ENCODE results near the gene SLIT3. TPM values are rescaled to one million over a fixed set of nuclear protein-coding genes. Genes with fewer than 3 reads are reported as not detected.

SLIT3 gene
- total RNA-seq, 1 experiment from 2014 or later, result not detected

- no peaks in the 10 kb centered on the region for H4K20me1 ChIP-seq (ENCODE audit: insufficient read depth, low read depth, low read length)
- H3K9me3 ChIP-seq (ENCODE audit: low read length), result no peaks in the 10 kb centered on the region
- no peak overlapping the region for H3K9ac ChIP-seq (ENCODE audit: low read length)
- DNase-seq, result no peak
- no peak overlapping the region for H3K4me3 ChIP-seq (ENCODE audit: low read length)
- no peak overlapping the region for H3K4me2 ChIP-seq (ENCODE audit: low read depth, low read length, poor library complexity, severe bottlenecking)
- no peaks in the 10 kb centered on the region for H3K27me3 ChIP-seq (ENCODE audit: low read length)
- H3K27ac ChIP-seq (ENCODE audit: low read length), result no peak overlapping the region
- H3K4me1 ChIP-seq (ENCODE audit: low read length), result no peaks in the 10 kb centered on the region
- H2AFZ ChIP-seq (ENCODE audit: low read length), result no peak overlapping the region
- H3K36me3 ChIP-seq (ENCODE audit: insufficient read depth, low read length), result no peaks in the 10 kb centered on the region
- no peaks in the 10 kb centered on the region for H3K79me2 ChIP-seq (ENCODE audit: low read length)
- H3K9me2 ChIP-seq (replicated peaks; ENCODE audit: insufficient read depth, low read length), result no peaks in the 10 kb centered on the region
These were observed 115.3 kb downstream of the SLIT3 start for GRCh38 chr5:169185626-169186025.

GRCh38 chr5:169183576-169183975 is 117.4 kb downstream of the SLIT3 start:
- no peak for DNase-seq
- no peaks in the 10 kb centered on the region for H3K4me1 ChIP-seq (ENCODE audit: low read length)
- H3K4me3 ChIP-seq (ENCODE audit: low read length), result no peak overlapping the region
- H3K27ac ChIP-seq (ENCODE audit: low read length), result no peak overlapping the region
- no peaks in the 10 kb centered on the region for H3K9me2 ChIP-seq (replicated peaks; ENCODE audit: insufficient read depth, low read length)
- H3K27me3 ChIP-seq (ENCODE audit: low read length), result no peaks in the 10 kb centered on the region
- no peaks in the 10 kb centered on the region for H3K79me2 ChIP-seq (ENCODE audit: low read length)
- H3K9me3 ChIP-seq (ENCODE audit: low read length), result no peaks in the 10 kb centered on the region
- no peak overlapping the region for H3K9ac ChIP-seq (ENCODE audit: low read length)
- no peaks in the 10 kb centered on the region for H3K36me3 ChIP-seq (ENCODE audit: insufficient read depth, low read length)
- H2AFZ ChIP-seq (ENCODE audit: low read length), result no peak overlapping the region
- no peaks in the 10 kb centered on the region for H4K20me1 ChIP-seq (ENCODE audit: insufficient read depth, low read depth, low read length)
- no peak overlapping the region for H3K4me2 ChIP-seq (ENCODE audit: low read depth, low read length, poor library complexity, severe bottlenecking)

- no peaks in the 10 kb centered on the region for H3K79me2 ChIP-seq (ENCODE audit: low read length)
- DNase-seq, result no peak
- no peaks in the 10 kb centered on the region for H3K9me3 ChIP-seq (ENCODE audit: low read length)
- H3K36me3 ChIP-seq (ENCODE audit: insufficient read depth, low read length), result no peaks in the 10 kb centered on the region
- H3K27ac ChIP-seq (ENCODE audit: low read length), result no peak overlapping the region
- no peaks in the 10 kb centered on the region for H3K4me1 ChIP-seq (ENCODE audit: low read length)
- no peak overlapping the region for H3K4me3 ChIP-seq (ENCODE audit: low read length)
- H3K27me3 ChIP-seq (ENCODE audit: low read length), result no peaks in the 10 kb centered on the region
- no peak overlapping the region for H3K4me2 ChIP-seq (ENCODE audit: low read depth, low read length, poor library complexity, severe bottlenecking)
- H3K9me2 ChIP-seq (replicated peaks; ENCODE audit: insufficient read depth, low read length), result no peaks in the 10 kb centered on the region
- no peaks in the 10 kb centered on the region for H4K20me1 ChIP-seq (ENCODE audit: insufficient read depth, low read depth, low read length)
- H2AFZ ChIP-seq (ENCODE audit: low read length), result no peak overlapping the region
- no peak overlapping the region for H3K9ac ChIP-seq (ENCODE audit: low read length)
These were observed 118.1 kb downstream of the SLIT3 start for GRCh38 chr5:169182797-169183196.

GRCh38 chr5:169181814-169182213 is 119.1 kb downstream of the SLIT3 start:
- H4K20me1 ChIP-seq (ENCODE audit: insufficient read depth, low read depth, low read length), result no peaks in the 10 kb centered on the region
- H3K36me3 ChIP-seq (ENCODE audit: insufficient read depth, low read length), result no peaks in the 10 kb centered on the region
- no peak overlapping the region for H3K4me2 ChIP-seq (ENCODE audit: low read depth, low read length, poor library complexity, severe bottlenecking)
- no peak overlapping the region for H3K27ac ChIP-seq (ENCODE audit: low read length)
- no peak overlapping the region for H3K4me3 ChIP-seq (ENCODE audit: low read length)
- H3K9me3 ChIP-seq (ENCODE audit: low read length), result no peaks in the 10 kb centered on the region
- H3K4me1 ChIP-seq (ENCODE audit: low read length), result no peaks in the 10 kb centered on the region
- H3K9ac ChIP-seq (ENCODE audit: low read length), result no peak overlapping the region
- DNase-seq, result no peak
- no peaks in the 10 kb centered on the region for H3K79me2 ChIP-seq (ENCODE audit: low read length)
- no peaks in the 10 kb centered on the region for H3K9me2 ChIP-seq (replicated peaks; ENCODE audit: insufficient read depth, low read length)
- no peak overlapping the region for H2AFZ ChIP-seq (ENCODE audit: low read length)
- H3K27me3 ChIP-seq (ENCODE audit: low read length), result no peaks in the 10 kb centered on the region

- no peaks in the 10 kb centered on the region for H3K4me1 ChIP-seq (ENCODE audit: low read length)
- H3K9me2 ChIP-seq (replicated peaks; ENCODE audit: insufficient read depth, low read length), result no peaks in the 10 kb centered on the region
- H3K9me3 ChIP-seq (ENCODE audit: low read length), result no peaks in the 10 kb centered on the region
- H4K20me1 ChIP-seq (ENCODE audit: insufficient read depth, low read depth, low read length), result no peaks in the 10 kb centered on the region
- H3K36me3 ChIP-seq (ENCODE audit: insufficient read depth, low read length), result no peaks in the 10 kb centered on the region
- H2AFZ ChIP-seq (ENCODE audit: low read length), result no peak overlapping the region
- H3K4me3 ChIP-seq (ENCODE audit: low read length), result no peak overlapping the region
- no peak for DNase-seq
- H3K9ac ChIP-seq (ENCODE audit: low read length), result no peak overlapping the region
- no peak overlapping the region for H3K4me2 ChIP-seq (ENCODE audit: low read depth, low read length, poor library complexity, severe bottlenecking)
- H3K79me2 ChIP-seq (ENCODE audit: low read length), result no peaks in the 10 kb centered on the region
- H3K27me3 ChIP-seq (ENCODE audit: low read length), result no peaks in the 10 kb centered on the region
- no peak overlapping the region for H3K27ac ChIP-seq (ENCODE audit: low read length)
These were observed 122.2 kb downstream of the SLIT3 start for GRCh38 chr5:169178754-169179153.

GRCh38 chr5:169178274-169178673 is 122.7 kb downstream of the SLIT3 start:
- Histone ChIP-seq H4K20me1 (ENCODE audit: insufficient read depth, low read depth, low read length) (no peaks in the 10 kb centered on the region), H3K9me2 (replicated peaks; ENCODE audit: insufficient read depth, low read length) (no peaks in the 10 kb centered on the region), H3K27me3 (ENCODE audit: low read length) (no peaks in the 10 kb centered on the region), H3K79me2 (ENCODE audit: low read length) (no peaks in the 10 kb centered on the region), H3K9me3 (ENCODE audit: low read length) (no peaks in the 10 kb centered on the region), H3K9ac (ENCODE audit: low read length) (no peak overlapping the region), H3K4me2 (ENCODE audit: low read depth, low read length, poor library complexity, severe bottlenecking) (no peak overlapping the region), H3K4me1 (ENCODE audit: low read length) (no peaks in the 10 kb centered on the region), H3K4me3 (ENCODE audit: low read length) (no peak overlapping the region), H2AFZ (ENCODE audit: low read length) (no peak overlapping the region), H3K27ac (ENCODE audit: low read length) (no peak overlapping the region), H3K36me3 (ENCODE audit: insufficient read depth, low read length) (no peaks in the 10 kb centered on the region)
- no peak for DNase-seq

- H4K20me1 ChIP-seq (ENCODE audit: insufficient read depth, low read depth, low read length), result no peaks in the 10 kb centered on the region
- H3K9me2 ChIP-seq (replicated peaks; ENCODE audit: insufficient read depth, low read length), result no peaks in the 10 kb centered on the region
- H3K9me3 ChIP-seq (ENCODE audit: low read length), result no peaks in the 10 kb centered on the region
- no peak overlapping the region for H3K4me3 ChIP-seq (ENCODE audit: low read length)
- no peaks in the 10 kb centered on the region for H3K36me3 ChIP-seq (ENCODE audit: insufficient read depth, low read length)
- no peak overlapping the region for H3K27ac ChIP-seq (ENCODE audit: low read length)
- no peaks in the 10 kb centered on the region for H3K27me3 ChIP-seq (ENCODE audit: low read length)
- no peak overlapping the region for H3K4me2 ChIP-seq (ENCODE audit: low read depth, low read length, poor library complexity, severe bottlenecking)
- H3K4me1 ChIP-seq (ENCODE audit: low read length), result no peaks in the 10 kb centered on the region
- peak; percentile 14 for DNase-seq
- no peaks in the 10 kb centered on the region for H3K79me2 ChIP-seq (ENCODE audit: low read length)
- no peak overlapping the region for H2AFZ ChIP-seq (ENCODE audit: low read length)
- H3K9ac ChIP-seq (ENCODE audit: low read length), result no peak overlapping the region
These were observed 123.9 kb downstream of the SLIT3 start for GRCh38 chr5:169176709-169177694.

GRCh38 chr5:169175733-169176132 is 125.2 kb downstream of the SLIT3 start:
- Histone ChIP-seq H3K36me3 (ENCODE audit: insufficient read depth, low read length) (no peaks in the 10 kb centered on the region), H2AFZ (ENCODE audit: low read length) (no peak overlapping the region), H3K79me2 (ENCODE audit: low read length) (no peaks in the 10 kb centered on the region), H3K4me2 (ENCODE audit: low read depth, low read length, poor library complexity, severe bottlenecking) (no peak overlapping the region), H3K27ac (ENCODE audit: low read length) (no peak overlapping the region), H3K4me3 (ENCODE audit: low read length) (no peak overlapping the region), H3K27me3 (ENCODE audit: low read length) (no peaks in the 10 kb centered on the region), H3K9me3 (ENCODE audit: low read length) (no peaks in the 10 kb centered on the region), H3K9ac (ENCODE audit: low read length) (no peak overlapping the region), H3K4me1 (ENCODE audit: low read length) (no peaks in the 10 kb centered on the region), H4K20me1 (ENCODE audit: insufficient read depth, low read depth, low read length) (no peaks in the 10 kb centered on the region), H3K9me2 (replicated peaks; ENCODE audit: insufficient read depth, low read length) (no peaks in the 10 kb centered on the region)
- DNase-seq, result peak; percentile 34

All from Karpas-422 (cell line).